Upper lobe of left lung (tissue), 6 donors: ENCODE data around the gene CAMK4. TPM values are rescaled to one million over a fixed set of nuclear protein-coding genes. Genes with fewer than 3 reads are reported as not detected.

ENCODE experiments used
- ATAC-seq, 2 donors: fragments of 200-7000 bp; cut with Tn5 transposase; one replicate each; pipeline ENCODE4 v1.9.1; 2022; ENCODE audit warnings: mild to moderate bottlenecking in 2 of 2, moderate library complexity in 2 of 2; ENCODE audit not compliant: low FRiP score in 2 of 2
- DNase-seq, 2 donors: peaks; one replicate each; pipeline ENCODE4 v3.0.0-alpha.2; 2019 to 2020
- H3K27ac ChIP-seq, 4 donors: fragments of 200-600 bp; sonication (generic); one replicate each; pipeline ENCODE4 v1.5.1; 2016 to 2019
- H3K27me3 ChIP-seq, 4 donors: fragments of 200-600 bp; sonication (generic); one replicate each; pipeline ENCODE4 v1.5.1; 2017 to 2019
- H3K36me3 ChIP-seq, 4 donors: fragments of 200-600 bp; sonication (generic); one replicate each; pipeline ENCODE4 v1.5.1; 2016 to 2019
- H3K4me1 ChIP-seq, 4 donors: fragments of 200-600 bp; sonication (generic); one replicate each; pipeline ENCODE4 v1.5.1; 2018 to 2019
- H3K4me3 ChIP-seq, 4 donors: fragments of 200-600 bp; sonication (generic); one replicate each; pipeline ENCODE4 v1.5.1; 2017 to 2019; ENCODE audit warnings: mild to moderate bottlenecking in 2 of 4, moderate library complexity in 1 of 4
- H3K9me3 ChIP-seq, 4 donors: fragments of 200-600 bp; sonication (generic); one replicate each; pipeline ENCODE4 v1.5.1; 2018 to 2019
- CTCF ChIP-seq, 6 experiments: fragments of 450-650 bp in 4 of 6; fragments of 200-600 bp in 2 of 6; sonication (generic) in 2 of 6; IDR thresholded peaks; one replicate each; pipeline ENCODE4 v1.5.1; 2016 to 2019; ENCODE audit warnings: antibody characterized with exemption in 6 of 6
- EP300 ChIP-seq, 4 donors: sonication (generic); formaldehyde crosslinking; IDR thresholded peaks; one replicate each; pipeline ENCODE4 v1.5.1; 2017; ENCODE audit warnings: antibody characterized with exemption in 4 of 4, control low read depth in 2 of 4
- POLR2A ChIP-seq, 4 donors: fragments of 450-650 bp; IDR thresholded peaks; one replicate each; pipeline ENCODE4 v1.5.1; 2016 to 2017; ENCODE audit warnings: antibody characterized with exemption in 4 of 4, mild to moderate bottlenecking in 2 of 4
- POLR2AphosphoS5 ChIP-seq, 2 donors: sonication (generic); formaldehyde crosslinking; IDR thresholded peaks; one replicate each; pipeline ENCODE4 v1.5.1; 2017; ENCODE audit warnings: antibody characterized with exemption in 2 of 2
- WGBS, 2 donors: methylation state at CpG; one replicate each; pipeline ENCODE4 v1.1.5; 2017 to 2018; 5-methylcytosine and 5-hydroxymethylcytosine counted together
- total RNA-seq, 6 donors: library from RNA; depleted of rRNA in 4 of 6; stranded (reverse); fragments of >200 nt in 4 of 6; gene quantifications; one replicate each; pipeline versions ENCODE4 v1.1.0 to v1.2.1, GENCODE V29; 2016 to 2021
- donor health status: DM: no; HTN: no; CAD: no; lungs with moderate emphysema.
- donor health status: DM: no; HTN: yes; CAD: no; lungs with severe emphysema.

CAMK4 gene
- total RNA-seq, 6 donors from 2014 or later: 1.8 to 36.7 (median 2.2) TPM

GRCh38 chr5:111194925-111195324, 29.3 kb upstream of the CAMK4 start:
- no peak overlapping the region for H3K4me3 ChIP-seq
- WGBS, 2 donors: 60 to 80% methylated on average over 2 of the region's 2 CpGs
- H3K4me1 ChIP-seq: no peaks in the 10 kb centered on the region
- no peaks in the 10 kb centered on the region for H3K36me3 ChIP-seq
- H3K27ac ChIP-seq: no peak overlapping the region
- no peaks in the 10 kb centered on the region for H3K9me3 ChIP-seq
- no peaks in the 10 kb centered on the region for H3K27me3 ChIP-seq
- DNase-seq (no peak), ATAC-seq (no peak)
- TF ChIP-seq CTCF (IDR thresholded peaks at IDR 0.05): no peak
- TF ChIP-seq POLR2A (IDR thresholded peaks at IDR 0.05): no peak
- TF ChIP-seq POLR2AphosphoS5 (IDR thresholded peaks at IDR 0.05): no peak
- no peak for TF ChIP-seq EP300 (IDR thresholded peaks at IDR 0.05)

- Histone ChIP-seq H3K9me3 (no peaks in the 10 kb centered on the region), H3K36me3 (no peaks in the 10 kb centered on the region), H3K27ac (no peak overlapping the region), H3K4me1 (no peaks in the 10 kb centered on the region), H3K27me3 (no peaks in the 10 kb centered on the region), H3K4me3 (no peak overlapping the region)
- no peak for TF ChIP-seq POLR2A (IDR thresholded peaks at IDR 0.05)
- TF ChIP-seq EP300 (IDR thresholded peaks at IDR 0.05): no peak
- no peak for TF ChIP-seq POLR2AphosphoS5 (IDR thresholded peaks at IDR 0.05)
- no peak for TF ChIP-seq CTCF (IDR thresholded peaks at IDR 0.05)
- no peak for ATAC-seq
- DNase-seq: no peak
- WGBS, 2 donors: 11 to 13% methylated on average over 1 of the region's 1 CpG
These were observed 26.7 kb upstream of the CAMK4 start for GRCh38 chr5:111197523-111197922.

- Histone ChIP-seq H3K4me3 (no peak overlapping the region), H3K27ac (no peak overlapping the region), H3K9me3 (no peaks in the 10 kb centered on the region), H3K4me1 (no peaks in the 10 kb centered on the region), H3K27me3 (no peaks in the 10 kb centered on the region), H3K36me3 (no peaks in the 10 kb centered on the region)
- TF ChIP-seq CTCF (IDR thresholded peaks at IDR 0.05): no peak
- no peak for TF ChIP-seq POLR2A (IDR thresholded peaks at IDR 0.05)
- TF ChIP-seq EP300 (IDR thresholded peaks at IDR 0.05): no peak
- TF ChIP-seq POLR2AphosphoS5 (IDR thresholded peaks at IDR 0.05): no peak
- no peak for DNase-seq
- 78 to 84% methylated on average over 4 of the region's 4 CpGs for WGBS, 2 donors
- no peak for ATAC-seq
These were observed 25.8 kb upstream of the CAMK4 start for GRCh38 chr5:111198281-111198966.

GRCh38 chr5:111200828-111201227, 23.4 kb upstream of the CAMK4 start:
- Histone ChIP-seq H3K27ac (no peak overlapping the region), H3K27me3 (no peaks in the 10 kb centered on the region), H3K9me3 (no peaks in the 10 kb centered on the region), H3K4me1 (no peaks in the 10 kb centered on the region), H3K36me3 (no peaks in the 10 kb centered on the region), H3K4me3 (no peak overlapping the region)
- 57 to 81% methylated on average over 1 of the region's 1 CpG for WGBS, 2 donors
- TF ChIP-seq CTCF (IDR thresholded peaks at IDR 0.05) (no peak), POLR2AphosphoS5 (IDR thresholded peaks at IDR 0.05) (no peak), EP300 (IDR thresholded peaks at IDR 0.05) (no peak), POLR2A (IDR thresholded peaks at IDR 0.05) (no peak)
- ATAC-seq (no peak), DNase-seq (no peak)

- Histone ChIP-seq H3K4me1 (no peaks in the 10 kb centered on the region), H3K27ac (no peak overlapping the region), H3K27me3 (no peaks in the 10 kb centered on the region), H3K4me3 (no peak overlapping the region), H3K9me3 (no peaks in the 10 kb centered on the region), H3K36me3 (no peaks in the 10 kb centered on the region)
- DNase-seq (no peak), ATAC-seq (no peak)
- 66 to 67% methylated on average over 3 of the region's 3 CpGs for WGBS, 2 donors
- TF ChIP-seq CTCF (IDR thresholded peaks at IDR 0.05) (no peak), POLR2AphosphoS5 (IDR thresholded peaks at IDR 0.05) (no peak), EP300 (IDR thresholded peaks at IDR 0.05) (no peak)
These were observed 22.5 kb upstream of the CAMK4 start for GRCh38 chr5:111201705-111202104.
